Measurements from ENCODE around the gene EXOC2. TPM values are rescaled to one million over a fixed set of nuclear protein-coding genes. Genes with fewer than 3 reads are reported as not detected.

Gene EXOC2
- total and polyA plus RNA-seq, 9 donors: 19.5 to 25.1 (median 21.8) TPM

DNA sequence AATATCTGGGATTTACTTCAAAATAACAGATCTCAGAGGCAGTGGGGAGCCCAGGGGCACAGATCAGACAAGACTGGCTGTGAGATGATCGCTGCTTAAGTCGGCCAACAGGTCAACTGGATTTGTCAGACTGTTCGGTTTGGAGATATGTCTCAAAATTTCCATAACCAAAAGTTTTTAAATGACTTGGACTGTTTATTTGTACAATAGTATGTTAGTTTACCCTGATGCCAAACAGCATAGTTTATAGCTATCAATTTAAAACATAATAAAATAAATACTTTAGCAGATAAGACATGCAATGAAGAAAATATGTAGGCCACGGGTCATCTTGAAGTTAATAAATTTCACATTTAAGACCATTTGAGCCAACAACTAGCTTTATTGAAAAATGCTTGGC is 174.7 kb downstream of the EXOC2 start:
- DNase-seq: peak; percentile 44
- Histone ChIP-seq H3K27me3 (ENCODE audit: control insufficient read depth, insufficient read depth, low read length) (no peaks in the 10 kb centered on the region), H3K4me1 (ENCODE audit: control insufficient read depth, insufficient read depth, low read length) (peaks cover 14% of the 10 kb centered on the region), H3K36me3 (ENCODE audit: control insufficient read depth, insufficient read depth, low read length) (peaks cover 9% of the 10 kb centered on the region), H3K9me3 (replicated peaks; ENCODE audit: control insufficient read depth, low read depth, low read length) (peaks cover 4% of the 10 kb centered on the region), H3K4me3 (ENCODE audit: low read length) (no peak overlapping the region), H3K27ac (ENCODE audit: low read length) (no peak overlapping the region)
- no CpG with 5 or more reads among the region's 4 CpGs for WGBS (ENCODE audit: insufficient coverage)

DNA sequence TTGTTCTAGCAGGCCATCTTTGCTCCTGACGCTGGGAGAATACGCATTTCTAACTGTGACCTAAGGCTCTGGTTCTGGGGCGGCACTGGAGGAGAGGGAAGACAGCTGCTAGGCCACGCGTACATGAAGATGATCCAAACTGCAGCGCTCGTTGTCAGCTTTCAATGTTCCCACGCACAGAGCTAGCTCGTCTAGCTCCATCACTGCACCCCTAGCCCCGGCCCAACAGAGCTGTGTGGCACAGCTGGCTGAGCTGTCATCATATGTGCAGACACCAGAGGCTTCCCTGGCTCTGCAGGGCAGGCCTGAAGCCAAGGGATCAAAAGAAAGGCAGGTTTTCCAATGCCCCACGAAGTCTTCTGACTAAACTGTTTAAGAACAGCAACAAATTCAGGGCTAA is 176.7 kb downstream of the EXOC2 start:
- no peak overlapping the region for H3K4me3 ChIP-seq (ENCODE audit: low read length)
- DNase-seq: peak; percentile 34
- no peaks in the 10 kb centered on the region for H3K27me3 ChIP-seq (ENCODE audit: control insufficient read depth, insufficient read depth, low read length)
- 84% methylated on average over 10 of the region's 11 CpGs for WGBS (ENCODE audit: insufficient coverage)
- H3K9me3 ChIP-seq (replicated peaks; ENCODE audit: control insufficient read depth, low read depth, low read length): peaks cover 4% of the 10 kb centered on the region
- H3K4me1 ChIP-seq (ENCODE audit: control insufficient read depth, insufficient read depth, low read length): peaks cover 14% of the 10 kb centered on the region
- H3K36me3 ChIP-seq (ENCODE audit: control insufficient read depth, insufficient read depth, low read length): peaks cover 9% of the 10 kb centered on the region
- H3K27ac ChIP-seq (ENCODE audit: low read length): peak overlapping the region; percentile 51

DNA sequence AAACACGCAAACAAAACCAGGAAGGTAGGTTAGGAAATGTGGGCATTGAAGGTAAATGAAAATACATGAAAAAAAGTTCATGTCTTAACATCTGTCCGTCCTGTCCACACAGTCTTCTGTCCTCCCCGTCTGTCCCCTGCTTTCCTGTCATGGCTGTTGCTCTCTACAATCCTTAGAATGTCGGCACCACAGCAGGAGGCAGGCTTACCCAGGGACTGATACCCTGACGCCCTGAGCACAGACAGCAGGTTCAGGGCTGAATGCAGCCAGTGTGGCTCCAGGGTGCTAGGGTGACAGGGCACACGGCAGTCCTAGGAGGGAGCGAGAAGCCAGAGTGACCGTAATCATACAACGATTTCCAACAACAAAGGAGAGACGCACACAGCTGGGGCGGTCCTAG is 177.7 kb downstream of the EXOC2 start:
- no peaks in the 10 kb centered on the region for H3K27me3 ChIP-seq (ENCODE audit: control insufficient read depth, insufficient read depth, low read length)
- H3K4me3 ChIP-seq (ENCODE audit: low read length): no peak overlapping the region
- peaks cover 4% of the 10 kb centered on the region for H3K9me3 ChIP-seq (replicated peaks; ENCODE audit: control insufficient read depth, low read depth, low read length)
- no peak for DNase-seq
- peaks cover 9% of the 10 kb centered on the region for H3K36me3 ChIP-seq (ENCODE audit: control insufficient read depth, insufficient read depth, low read length)
- peaks cover 14% of the 10 kb centered on the region for H3K4me1 ChIP-seq (ENCODE audit: control insufficient read depth, insufficient read depth, low read length)
- H3K27ac ChIP-seq (ENCODE audit: low read length): peak overlapping the region; percentile 42
- 72% methylated on average over 6 of the region's 11 CpGs for WGBS (ENCODE audit: insufficient coverage)

DNA sequence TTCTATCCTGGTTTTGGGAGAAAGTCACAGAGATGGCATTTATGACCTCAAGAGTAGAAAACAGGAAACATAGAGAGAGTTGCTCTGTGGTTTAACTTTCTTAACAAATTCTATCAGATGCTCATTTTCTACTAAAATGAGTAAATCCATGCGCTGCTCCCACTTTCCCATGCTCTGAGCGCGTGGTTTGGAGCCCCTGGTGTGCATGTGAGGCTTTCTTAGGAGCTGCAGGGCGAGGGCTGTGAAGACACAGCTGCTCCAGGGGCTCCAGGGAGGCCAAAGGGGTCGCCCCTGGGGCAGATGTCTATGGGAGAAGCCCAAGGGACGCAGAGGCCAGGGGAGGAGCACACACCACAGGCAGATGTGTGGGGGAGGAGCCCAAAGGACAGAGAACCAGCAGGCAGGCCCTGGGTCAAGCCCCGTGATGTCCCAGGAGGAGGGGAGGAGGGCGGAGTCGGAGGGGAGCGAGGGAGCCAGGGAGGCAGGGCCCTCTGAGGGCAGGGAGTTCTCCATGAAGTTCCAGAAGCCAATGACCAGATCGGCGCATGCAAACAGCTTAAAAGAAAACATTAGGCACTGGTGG is 178.5 kb downstream of the EXOC2 start:
- peak; percentile 13 for DNase-seq
- peaks cover 4% of the 10 kb centered on the region for H3K9me3 ChIP-seq (replicated peaks; ENCODE audit: control insufficient read depth, low read depth, low read length)
- H3K27ac ChIP-seq (ENCODE audit: low read length): no peak overlapping the region
- H3K4me1 ChIP-seq (ENCODE audit: control insufficient read depth, insufficient read depth, low read length): peaks cover 14% of the 10 kb centered on the region
- H3K27me3 ChIP-seq (ENCODE audit: control insufficient read depth, insufficient read depth, low read length): no peaks in the 10 kb centered on the region
- no peak overlapping the region for H3K4me3 ChIP-seq (ENCODE audit: low read length)
- peaks cover 9% of the 10 kb centered on the region for H3K36me3 ChIP-seq (ENCODE audit: control insufficient read depth, insufficient read depth, low read length)
- WGBS (ENCODE audit: insufficient coverage): 69% methylated on average over 12 of the region's 12 CpGs

DNA sequence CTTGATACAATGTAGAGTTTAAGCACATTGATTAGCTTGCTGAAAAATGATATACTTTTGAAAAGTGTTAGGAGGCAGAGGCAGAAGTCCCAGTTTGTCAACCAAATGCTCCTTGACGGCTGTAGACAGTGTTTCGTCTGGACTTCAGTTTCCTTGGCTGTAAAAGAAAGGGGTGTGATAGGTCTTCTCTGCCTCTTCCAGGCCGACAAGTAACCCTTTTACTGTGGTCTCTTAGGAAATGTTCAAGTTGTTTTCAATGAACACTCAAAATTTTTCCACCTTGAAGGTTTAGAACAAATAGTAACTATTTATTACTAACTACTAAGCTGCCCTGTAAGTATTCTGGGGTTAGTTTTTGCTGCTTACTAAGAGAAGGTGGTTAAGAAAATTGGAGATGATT is 179.0 kb downstream of the EXOC2 start:
- no CpG with 5 or more reads among the region's 3 CpGs for WGBS (ENCODE audit: insufficient coverage)
- no peak overlapping the region for H3K27ac ChIP-seq (ENCODE audit: low read length)
- no peak for DNase-seq

DNA sequence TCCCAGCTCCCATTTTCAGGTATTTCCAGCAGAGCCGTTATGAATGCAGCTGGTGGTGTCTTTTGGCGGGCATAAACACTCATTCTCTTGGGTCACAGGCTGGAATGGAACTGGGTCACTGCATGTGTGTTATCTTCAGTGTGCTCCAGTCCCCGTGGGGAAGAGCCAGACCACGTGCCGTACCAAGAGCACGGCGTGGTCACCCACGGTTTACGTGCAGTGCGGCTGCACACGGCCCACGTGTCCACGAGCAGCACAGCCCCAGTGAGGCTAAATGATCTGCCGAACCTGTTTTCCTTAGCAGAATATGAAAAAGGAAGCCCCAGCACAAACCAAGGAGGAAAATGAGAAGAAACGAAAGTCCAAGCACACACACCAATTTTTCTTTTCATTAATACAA is 179.9 kb downstream of the EXOC2 start:
- Histone ChIP-seq H3K27me3 (ENCODE audit: control insufficient read depth, insufficient read depth, low read length) (no peaks in the 10 kb centered on the region), H3K36me3 (ENCODE audit: control insufficient read depth, insufficient read depth, low read length) (peaks cover 9% of the 10 kb centered on the region), H3K4me1 (ENCODE audit: control insufficient read depth, insufficient read depth, low read length) (peaks cover 14% of the 10 kb centered on the region), H3K27ac (ENCODE audit: low read length) (no peak overlapping the region), H3K4me3 (ENCODE audit: low read length) (no peak overlapping the region), H3K9me3 (replicated peaks; ENCODE audit: control insufficient read depth, low read depth, low read length) (peaks cover 3% of the 10 kb centered on the region)
- DNase-seq: no peak
- WGBS (ENCODE audit: insufficient coverage): 91% methylated on average over 14 of the region's 15 CpGs

More for the DNA sequence above, 179.0 kb downstream of the EXOC2 start:
- Histone ChIP-seq H3K27me3 (ENCODE audit: control insufficient read depth, insufficient read depth, low read length) (no peaks in the 10 kb centered on the region), H3K36me3 (ENCODE audit: control insufficient read depth, insufficient read depth, low read length) (peaks cover 9% of the 10 kb centered on the region), H3K4me3 (ENCODE audit: low read length) (no peak overlapping the region), H3K9me3 (replicated peaks; ENCODE audit: control insufficient read depth, low read depth, low read length) (peaks cover 4% of the 10 kb centered on the region), H3K4me1 (ENCODE audit: control insufficient read depth, insufficient read depth, low read length) (peaks cover 14% of the 10 kb centered on the region)

DNA sequence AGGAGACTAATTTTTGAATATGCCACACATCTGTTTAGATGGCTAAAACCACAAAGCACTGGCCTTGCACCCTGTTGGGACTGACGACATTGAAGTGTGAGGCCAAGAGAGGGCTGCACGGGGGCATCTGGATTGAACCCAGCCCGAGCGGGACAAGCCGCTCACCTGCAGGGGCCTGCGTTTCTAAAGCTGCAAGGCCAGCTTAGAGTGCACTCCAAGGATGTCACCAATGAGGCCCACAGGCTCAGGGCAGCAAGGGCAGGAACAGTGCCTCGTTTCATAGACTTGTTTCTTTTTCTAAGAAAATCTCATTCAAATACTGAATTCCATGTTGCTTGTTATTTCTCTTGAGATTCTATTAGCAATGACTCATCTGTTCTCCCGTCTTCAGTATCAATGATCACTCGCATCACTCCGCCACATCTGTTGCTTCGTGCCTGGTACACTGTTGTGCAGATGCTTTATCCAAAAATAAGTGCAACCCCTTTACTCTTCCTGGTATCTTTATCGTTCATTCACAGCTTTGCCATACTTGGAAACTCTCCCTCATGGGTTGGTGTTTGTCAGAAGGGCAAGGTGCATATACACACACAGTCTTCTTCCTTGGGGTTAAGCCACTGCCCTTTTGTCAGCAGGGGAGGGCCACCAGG is 181.3 kb downstream of the EXOC2 start:
- peaks cover 11% of the 10 kb centered on the region for H3K4me1 ChIP-seq (ENCODE audit: control insufficient read depth, insufficient read depth, low read length)
- peaks cover 9% of the 10 kb centered on the region for H3K36me3 ChIP-seq (ENCODE audit: control insufficient read depth, insufficient read depth, low read length)
- no peaks in the 10 kb centered on the region for H3K9me3 ChIP-seq (replicated peaks; ENCODE audit: control insufficient read depth, low read depth, low read length)
- H3K27me3 ChIP-seq (ENCODE audit: control insufficient read depth, insufficient read depth, low read length): no peaks in the 10 kb centered on the region
- H3K4me3 ChIP-seq (ENCODE audit: low read length): no peak overlapping the region
- no peak for DNase-seq
- WGBS (ENCODE audit: insufficient coverage): 81% methylated on average over 8 of the region's 12 CpGs
- H3K27ac ChIP-seq (ENCODE audit: low read length): no peak overlapping the region

DNA sequence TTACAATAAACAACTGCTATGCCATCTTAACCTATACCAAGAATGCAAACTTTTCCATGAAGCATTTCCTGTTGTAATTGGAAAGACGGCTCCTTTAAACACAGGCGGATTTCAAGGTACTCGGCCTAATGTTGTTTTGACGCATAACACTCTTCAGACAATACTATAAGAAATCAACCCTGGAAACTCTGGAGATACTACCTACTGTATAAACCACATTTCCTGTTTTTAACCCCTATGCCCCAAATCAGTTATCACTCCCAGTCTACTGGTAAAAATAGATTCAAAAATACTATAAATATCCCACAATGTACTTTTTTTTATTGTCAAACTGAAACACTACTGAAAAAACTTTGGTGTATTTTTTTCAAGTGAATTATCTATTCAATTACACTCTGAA is 183.3 kb downstream of the EXOC2 start:
- H3K4me1 ChIP-seq (ENCODE audit: control insufficient read depth, insufficient read depth, low read length): peaks cover 2% of the 10 kb centered on the region
- H3K9me3 ChIP-seq (replicated peaks; ENCODE audit: control insufficient read depth, low read depth, low read length): no peaks in the 10 kb centered on the region
- 60% methylated on average over 1 of the region's 4 CpGs for WGBS (ENCODE audit: insufficient coverage)
- H3K27ac ChIP-seq (ENCODE audit: low read length): no peak overlapping the region
- H3K36me3 ChIP-seq (ENCODE audit: control insufficient read depth, insufficient read depth, low read length): peaks cover 11% of the 10 kb centered on the region
- DNase-seq: no peak
- H3K27me3 ChIP-seq (ENCODE audit: control insufficient read depth, insufficient read depth, low read length): no peaks in the 10 kb centered on the region
- H3K4me3 ChIP-seq (ENCODE audit: low read length): no peak overlapping the region

DNA sequence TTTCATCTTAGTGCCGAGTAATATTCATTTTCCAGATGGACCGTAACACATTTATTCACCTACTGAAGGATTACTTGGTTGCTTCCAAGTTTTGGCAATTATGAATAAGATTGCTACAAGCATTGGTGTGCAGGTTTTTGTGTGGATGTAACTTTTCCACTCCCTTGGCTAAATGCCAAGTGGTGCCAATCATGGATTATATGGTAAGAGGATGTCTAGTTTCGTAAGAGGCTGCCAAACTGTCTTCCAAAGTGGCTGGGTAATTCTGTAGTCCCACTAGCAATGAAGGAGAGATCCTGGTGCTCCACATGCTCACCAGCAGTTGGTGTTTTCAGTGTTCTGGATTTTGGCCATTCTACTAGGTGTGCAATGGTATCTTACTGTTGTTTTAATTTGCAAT is 184.3 kb downstream of the EXOC2 start:
- H3K36me3 ChIP-seq (ENCODE audit: control insufficient read depth, insufficient read depth, low read length): peaks cover 11% of the 10 kb centered on the region
- WGBS (ENCODE audit: insufficient coverage): 64% methylated on average over 1 of the region's 3 CpGs
- H3K27ac ChIP-seq (ENCODE audit: low read length): no peak overlapping the region
- no peaks in the 10 kb centered on the region for H3K27me3 ChIP-seq (ENCODE audit: control insufficient read depth, insufficient read depth, low read length)
- no peak for DNase-seq
- H3K9me3 ChIP-seq (replicated peaks; ENCODE audit: control insufficient read depth, low read depth, low read length): no peaks in the 10 kb centered on the region
- H3K4me3 ChIP-seq (ENCODE audit: low read length): no peak overlapping the region
- no peaks in the 10 kb centered on the region for H3K4me1 ChIP-seq (ENCODE audit: control insufficient read depth, insufficient read depth, low read length)

DNA sequence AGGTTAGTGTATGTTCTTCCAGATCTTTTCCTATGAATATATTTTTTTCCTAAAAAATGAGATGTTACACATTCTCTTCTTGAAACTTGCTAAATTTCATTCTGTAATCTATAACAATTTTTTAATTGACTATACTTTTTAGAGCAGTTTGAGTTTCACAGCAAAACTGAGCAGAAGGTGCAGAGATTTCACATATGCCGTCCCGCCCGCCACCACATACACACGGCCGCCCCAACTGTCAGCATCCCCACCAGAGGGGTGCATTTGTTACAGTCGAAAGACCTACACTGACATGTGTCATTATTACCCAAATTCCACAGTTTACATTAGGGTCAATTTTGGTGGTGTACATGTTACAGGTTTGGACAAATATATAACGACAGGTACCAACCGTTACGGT is 184.9 kb downstream of the EXOC2 start:
- peaks cover 11% of the 10 kb centered on the region for H3K36me3 ChIP-seq (ENCODE audit: control insufficient read depth, insufficient read depth, low read length)
- H3K4me1 ChIP-seq (ENCODE audit: control insufficient read depth, insufficient read depth, low read length): no peaks in the 10 kb centered on the region
- DNase-seq: no peak
- H3K9me3 ChIP-seq (replicated peaks; ENCODE audit: control insufficient read depth, low read depth, low read length): no peaks in the 10 kb centered on the region
- H3K4me3 ChIP-seq (ENCODE audit: low read length): no peak overlapping the region
- no peak overlapping the region for H3K27ac ChIP-seq (ENCODE audit: low read length)
- 81% methylated on average over 3 of the region's 9 CpGs for WGBS (ENCODE audit: insufficient coverage)
- H3K27me3 ChIP-seq (ENCODE audit: control insufficient read depth, insufficient read depth, low read length): no peaks in the 10 kb centered on the region

Measured in muscle of leg (tissue), 11 donors.